ENCODE measurements around the gene PMF1.

DNA sequence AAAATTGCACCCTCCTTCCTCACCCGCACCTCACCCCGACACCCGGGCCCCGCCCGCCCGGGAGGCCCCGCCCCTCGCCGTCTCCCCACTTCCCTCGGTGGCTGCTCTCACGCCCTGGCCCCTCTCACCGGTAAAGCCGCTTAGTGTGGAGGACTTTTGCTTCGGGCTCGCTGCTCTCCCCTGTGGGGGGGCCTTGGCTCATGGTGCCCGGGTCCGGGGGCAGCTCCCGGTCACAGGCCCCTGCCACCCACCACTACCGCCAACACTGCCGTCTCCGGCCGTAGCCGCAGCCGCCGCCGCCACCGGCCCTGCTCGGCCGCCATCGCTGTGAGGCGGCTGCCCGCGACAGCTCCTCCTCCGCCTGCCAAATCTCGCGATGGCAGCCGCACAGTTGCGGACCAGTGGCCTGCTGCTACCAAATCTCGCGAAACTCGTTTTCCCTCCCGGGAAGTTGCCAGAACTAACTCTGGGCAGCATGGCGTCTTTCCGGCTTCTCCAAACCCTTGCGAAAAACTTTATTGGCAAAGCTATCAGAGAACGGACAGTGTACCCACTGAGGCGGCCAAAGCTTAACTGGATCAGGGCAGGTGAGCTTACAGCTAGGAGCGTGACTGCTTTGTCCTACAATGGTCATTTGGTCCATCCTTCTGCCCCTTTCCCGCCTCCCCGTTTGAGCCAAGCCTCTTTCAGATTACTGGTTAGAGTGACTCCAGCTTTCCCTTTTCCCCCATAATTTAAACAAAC is 69.8 kb downstream of the PMF1 start, which contains the start of gene SMG5:
- TF ChIP-seq, protein P1, sequence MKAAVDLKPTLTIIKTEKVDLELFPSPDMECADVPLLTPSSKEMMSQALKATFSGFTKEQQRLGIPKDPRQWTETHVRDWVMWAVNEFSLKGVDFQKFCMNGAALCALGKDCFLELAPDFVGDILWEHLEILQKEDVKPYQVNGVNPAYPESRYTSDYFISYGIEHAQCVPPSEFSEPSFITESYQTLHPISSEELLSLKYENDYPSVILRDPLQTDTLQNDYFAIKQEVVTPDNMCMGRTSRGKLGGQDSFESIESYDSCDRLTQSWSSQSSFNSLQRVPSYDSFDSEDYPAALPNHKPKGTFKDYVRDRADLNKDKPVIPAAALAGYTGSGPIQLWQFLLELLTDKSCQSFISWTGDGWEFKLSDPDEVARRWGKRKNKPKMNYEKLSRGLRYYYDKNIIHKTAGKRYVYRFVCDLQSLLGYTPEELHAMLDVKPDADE (IDR thresholded peaks at IDR 0.05) = peak; percentile 96
- TF ChIP-seq, protein P2, sequence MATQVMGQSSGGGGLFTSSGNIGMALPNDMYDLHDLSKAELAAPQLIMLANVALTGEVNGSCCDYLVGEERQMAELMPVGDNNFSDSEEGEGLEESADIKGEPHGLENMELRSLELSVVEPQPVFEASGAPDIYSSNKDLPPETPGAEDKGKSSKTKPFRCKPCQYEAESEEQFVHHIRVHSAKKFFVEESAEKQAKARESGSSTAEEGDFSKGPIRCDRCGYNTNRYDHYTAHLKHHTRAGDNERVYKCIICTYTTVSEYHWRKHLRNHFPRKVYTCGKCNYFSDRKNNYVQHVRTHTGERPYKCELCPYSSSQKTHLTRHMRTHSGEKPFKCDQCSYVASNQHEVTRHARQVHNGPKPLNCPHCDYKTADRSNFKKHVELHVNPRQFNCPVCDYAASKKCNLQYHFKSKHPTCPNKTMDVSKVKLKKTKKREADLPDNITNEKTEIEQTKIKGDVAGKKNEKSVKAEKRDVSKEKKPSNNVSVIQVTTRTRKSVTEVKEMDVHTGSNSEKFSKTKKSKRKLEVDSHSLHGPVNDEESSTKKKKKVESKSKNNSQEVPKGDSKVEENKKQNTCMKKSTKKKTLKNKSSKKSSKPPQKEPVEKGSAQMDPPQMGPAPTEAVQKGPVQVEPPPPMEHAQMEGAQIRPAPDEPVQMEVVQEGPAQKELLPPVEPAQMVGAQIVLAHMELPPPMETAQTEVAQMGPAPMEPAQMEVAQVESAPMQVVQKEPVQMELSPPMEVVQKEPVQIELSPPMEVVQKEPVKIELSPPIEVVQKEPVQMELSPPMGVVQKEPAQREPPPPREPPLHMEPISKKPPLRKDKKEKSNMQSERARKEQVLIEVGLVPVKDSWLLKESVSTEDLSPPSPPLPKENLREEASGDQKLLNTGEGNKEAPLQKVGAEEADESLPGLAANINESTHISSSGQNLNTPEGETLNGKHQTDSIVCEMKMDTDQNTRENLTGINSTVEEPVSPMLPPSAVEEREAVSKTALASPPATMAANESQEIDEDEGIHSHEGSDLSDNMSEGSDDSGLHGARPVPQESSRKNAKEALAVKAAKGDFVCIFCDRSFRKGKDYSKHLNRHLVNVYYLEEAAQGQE (IDR thresholded peaks at IDR 0.05; ENCODE audit: unreplicated experiment) = no peak
- TF ChIP-seq, protein P3, sequence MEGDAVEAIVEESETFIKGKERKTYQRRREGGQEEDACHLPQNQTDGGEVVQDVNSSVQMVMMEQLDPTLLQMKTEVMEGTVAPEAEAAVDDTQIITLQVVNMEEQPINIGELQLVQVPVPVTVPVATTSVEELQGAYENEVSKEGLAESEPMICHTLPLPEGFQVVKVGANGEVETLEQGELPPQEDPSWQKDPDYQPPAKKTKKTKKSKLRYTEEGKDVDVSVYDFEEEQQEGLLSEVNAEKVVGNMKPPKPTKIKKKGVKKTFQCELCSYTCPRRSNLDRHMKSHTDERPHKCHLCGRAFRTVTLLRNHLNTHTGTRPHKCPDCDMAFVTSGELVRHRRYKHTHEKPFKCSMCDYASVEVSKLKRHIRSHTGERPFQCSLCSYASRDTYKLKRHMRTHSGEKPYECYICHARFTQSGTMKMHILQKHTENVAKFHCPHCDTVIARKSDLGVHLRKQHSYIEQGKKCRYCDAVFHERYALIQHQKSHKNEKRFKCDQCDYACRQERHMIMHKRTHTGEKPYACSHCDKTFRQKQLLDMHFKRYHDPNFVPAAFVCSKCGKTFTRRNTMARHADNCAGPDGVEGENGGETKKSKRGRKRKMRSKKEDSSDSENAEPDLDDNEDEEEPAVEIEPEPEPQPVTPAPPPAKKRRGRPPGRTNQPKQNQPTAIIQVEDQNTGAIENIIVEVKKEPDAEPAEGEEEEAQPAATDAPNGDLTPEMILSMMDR (conservative IDR thresholded peaks at IDR 0.05; ENCODE audit: low read depth in 2 of 2) = no peak
- no peak for TF ChIP-seq EZH2 (IDR thresholded peaks at IDR 0.05; ENCODE audit: low read depth, unreplicated experiment)
